Testis (tissue), 3 donors: Measurements from ENCODE around the gene YPEL4. TPM values are rescaled to one million over a fixed set of nuclear protein-coding genes. Genes with fewer than 3 reads are reported as not detected.

Source experiments
- DNase-seq: peaks from one replicate; pipeline ENCODE4 v3.0.0-alpha.2; 2019
- H3K27ac ChIP-seq, 2 donors: fragments of 200-600 bp; sonication (generic); one replicate each; pipeline ENCODE4 v1.5.1; 2019
- H3K27me3 ChIP-seq: fragments of 200-600 bp; sonication (generic); one replicate; pipeline ENCODE4 v1.5.1; 2019
- H3K36me3 ChIP-seq: fragments of 200-600 bp; sonication (generic); one replicate; pipeline ENCODE4 v1.5.1; 2017; ENCODE audit warnings: low read depth; ENCODE audit errors: missing control alignments
- H3K4me1 ChIP-seq: fragments of 200-600 bp; sonication (generic); one replicate; pipeline ENCODE4 v1.5.1; 2019
- H3K4me3 ChIP-seq, 2 donors: fragments of 200-600 bp; sonication (generic); one replicate each; pipeline ENCODE4 v1.5.1; 2017 to 2019
- H3K9me3 ChIP-seq: fragments of 200-600 bp; sonication (generic); one replicate; pipeline ENCODE4 v1.5.1; 2017
- CTCF ChIP-seq, 3 experiments: fragments of 450-650 bp in 2 of 3; fragments of 200-600 bp in 1 of 3; sonication (generic) in 1 of 3; IDR thresholded peaks; one replicate each; pipeline ENCODE4 v1.5.1; 2016 to 2019; ENCODE audit warnings: antibody characterized with exemption in 3 of 3, mild to moderate bottlenecking in 2 of 3, moderate library complexity in 1 of 3
- POLR2A ChIP-seq: fragments of 450-650 bp; IDR thresholded peaks from one replicate; pipeline ENCODE4 v1.6.1; 2017; ENCODE audit warnings: antibody characterized with exemption, mild to moderate bottlenecking, moderate library complexity
- WGBS, 2 donors: methylation state at CpG; one replicate each; pipeline ENCODE4 v1.1.5; 2018; 5-methylcytosine and 5-hydroxymethylcytosine counted together
- intact Hi-C: fragments of 100-400 bp; cut with DNase I; formaldehyde crosslinking; loops from one replicate; pipeline ENCODE4 v1.15.1; 2023; ENCODE audit warnings: low total_unique reads
- polyA plus RNA-seq: library from polyadenylated mRNA; stranded (reverse); fragments of 350-450 nt; fragmentation: Illumina TruSeq; extraction: RNeasy Lipid Tissue Mini Kit (QIAGEN cat#74804); gene quantifications from one replicate; pipeline ENCODE4 v1.2.3, GENCODE V29; 2014; ENCODE audit warnings: low read depth, low replicate concordance; ENCODE audit not compliant: insufficient read depth
- total RNA-seq, 2 donors: library from RNA; depleted of rRNA; stranded (reverse); fragments of >200 nt; gene quantifications; one replicate each; pipeline ENCODE4 v1.2.3, GENCODE V29; 2016

Gene YPEL4
- total and polyA plus RNA-seq, 3 donors from 2014 or later, result 1.4 to 4.2 (median 3.4) TPM

- Histone ChIP-seq H3K36me3 (no peaks in the 10 kb centered on the region), H3K9me3 (no peaks in the 10 kb centered on the region), H3K4me1 (no peaks in the 10 kb centered on the region), H3K4me3 (no peak overlapping the region), H3K27ac (no peak overlapping the region), H3K27me3 (no peaks in the 10 kb centered on the region)
- DNase-seq, result no peak
- intact Hi-C loops, result no loop called here
- 92 to 96% methylated on average over 4 of the region's 4 CpGs for WGBS, 2 donors
- TF ChIP-seq CTCF (IDR thresholded peaks at IDR 0.05), result no peak
These were observed 39.5 kb downstream of the YPEL4 start for GRCh38 chr11:57610170-57610569.

GRCh38 chr11:57605028-57605420 lies 44.7 kb downstream of the YPEL4 start:
- no peak overlapping the region for H3K4me3 ChIP-seq
- intact Hi-C loops, result no loop called here
- TF ChIP-seq POLR2A (no peak), CTCF (IDR thresholded peaks at IDR 0.05) (no peak)
- 83 to 97% methylated on average over 5 of the region's 5 CpGs for WGBS, 2 donors
- no peak for DNase-seq
- no peaks in the 10 kb centered on the region for H3K36me3 ChIP-seq
- no peaks in the 10 kb centered on the region for H3K27me3 ChIP-seq
- H3K4me1 ChIP-seq, result no peaks in the 10 kb centered on the region
- no peaks in the 10 kb centered on the region for H3K9me3 ChIP-seq
- no peak overlapping the region for H3K27ac ChIP-seq

GRCh38 chr11:57604296-57605027 lies 45.2 kb downstream of the YPEL4 start:
- Histone ChIP-seq H3K4me3 (no peak overlapping the region), H3K4me1 (no peaks in the 10 kb centered on the region), H3K27ac (no peak overlapping the region), H3K27me3 (no peaks in the 10 kb centered on the region), H3K9me3 (no peaks in the 10 kb centered on the region), H3K36me3 (no peaks in the 10 kb centered on the region)
- intact Hi-C loops, result no loop called here
- DNase-seq, result no peak
- WGBS, 2 donors, result 64 to 71% methylated on average over 8 of the region's 8 CpGs
- TF ChIP-seq POLR2A (no peak), CTCF (IDR thresholded peaks at IDR 0.05) (no peak)

GRCh38 chr11:57601297-57601696 lies 48.4 kb downstream of the YPEL4 start:
- no peak for TF ChIP-seq CTCF (IDR thresholded peaks at IDR 0.05)
- TF ChIP-seq POLR2A, result no peak
- Histone ChIP-seq H3K4me3 (no peak overlapping the region), H3K27me3 (no peaks in the 10 kb centered on the region), H3K36me3 (no peaks in the 10 kb centered on the region), H3K9me3 (no peaks in the 10 kb centered on the region), H3K27ac (no peak overlapping the region), H3K4me1 (no peaks in the 10 kb centered on the region)
- intact Hi-C loops, result no loop called here
- DNase-seq, result no peak
- WGBS, 2 donors, result 90 to 91% methylated on average over 3 of the region's 3 CpGs

GRCh38 chr11:57599381-57599780 lies 50.3 kb downstream of the YPEL4 start:
- Histone ChIP-seq H3K4me1 (no peaks in the 10 kb centered on the region), H3K27me3 (no peaks in the 10 kb centered on the region), H3K27ac (no peak overlapping the region), H3K9me3 (no peaks in the 10 kb centered on the region), H3K36me3 (no peaks in the 10 kb centered on the region), H3K4me3 (no peak overlapping the region)
- WGBS, 2 donors, result 13 to 37% methylated on average over 2 of the region's 2 CpGs
- DNase-seq, result no peak
- intact Hi-C loops, result no loop called here
- TF ChIP-seq CTCF (IDR thresholded peaks at IDR 0.05) (no peak), POLR2A (no peak)
